Transverse colon (tissue), 4 donors: Measurements from ENCODE around the gene PCNT.

Experiments
- CTCF ChIP-seq, 5 experiments: fragments of 200-600 bp in 3 of 5; fragments of 450-650 bp in 2 of 5; sonication (generic) in 3 of 5; IDR thresholded peaks; 1 replicate in 2 of 5; 2 replicates in 3 of 5; pipeline ENCODE4 v1.5.1; 2016 to 2017; ENCODE audit warnings: antibody characterized with exemption in 5 of 5, inconsistent platforms in 3 of 5, mild to moderate bottlenecking in 2 of 5, moderate library complexity in 1 of 5
- EP300 ChIP-seq: sonication (generic); formaldehyde crosslinking; IDR thresholded peaks from one replicate; pipeline ENCODE4 v1.6.1; 2017; ENCODE audit warnings: antibody characterized with exemption, low read depth
- POLR2A ChIP-seq: fragments of 450-650 bp; IDR thresholded peaks from one replicate; pipeline ENCODE4 v1.6.1; 2016; ENCODE audit warnings: antibody characterized with exemption, mild to moderate bottlenecking, moderate library complexity
- POLR2AphosphoS5 ChIP-seq, 3 donors: sonication (generic); formaldehyde crosslinking; IDR thresholded peaks; one replicate each; pipeline ENCODE4 v1.6.1; 2016; ENCODE audit warnings: antibody characterized with exemption in 3 of 3

DNA sequence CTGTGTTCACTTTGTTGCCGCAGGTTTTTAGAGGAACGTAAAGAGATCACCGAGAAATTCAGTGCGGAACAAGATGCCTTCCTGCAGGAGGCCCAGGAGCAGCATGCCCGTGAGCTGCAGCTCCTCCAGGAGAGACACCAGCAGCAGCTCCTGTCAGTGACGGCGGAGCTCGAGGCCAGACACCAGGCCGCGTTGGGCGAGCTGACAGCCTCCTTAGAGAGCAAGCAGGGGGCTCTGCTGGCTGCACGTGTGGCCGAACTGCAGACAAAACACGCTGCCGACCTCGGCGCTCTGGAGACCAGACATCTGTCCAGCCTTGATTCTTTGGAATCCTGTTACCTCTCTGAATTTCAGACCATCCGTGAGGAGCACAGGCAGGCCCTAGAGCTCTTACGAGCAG is 42.6 kb downstream of the PCNT start:
- TF ChIP-seq CTCF (IDR thresholded peaks at IDR 0.05) (no peak), POLR2A (no peak), POLR2AphosphoS5 (IDR thresholded peaks at IDR 0.05) (no peak), EP300 (no peak)
